Prostate gland (tissue), 2 donors: ENCODE data around the gene TTC33.

Experiments used
- CTCF ChIP-seq, 4 experiments: fragments of 200-600 bp in 2 of 4; fragments of 450-650 bp in 2 of 4; sonication (generic) in 2 of 4; IDR thresholded peaks; 1 replicate in 3 of 4; 2 replicates in 1 of 4; pipeline ENCODE4 v1.5.1; 2016 to 2019; ENCODE audit warnings: antibody characterized with exemption in 4 of 4, mild to moderate bottlenecking in 2 of 4, moderate library complexity in 2 of 4
- POLR2AphosphoS5 ChIP-seq: sonication (generic); formaldehyde crosslinking; IDR thresholded peaks from one replicate; pipeline ENCODE4 v1.6.1; 2017; ENCODE audit warnings: antibody characterized with exemption

- no peak for TF ChIP-seq CTCF (IDR thresholded peaks at IDR 0.05)
- TF ChIP-seq POLR2AphosphoS5: no peak
Measured at GRCh38 chr5:40660751-40661150, 95.0 kb downstream of the TTC33 start.
